Endometrium (tissue), 2 donors: ENCODE measurements around the gene NUCB2.

Experiments used
- FAIRE-seq: peaks from 2 replicates; lab custom pipeline; 2012; peaks lifted over from hg19 to GRCh38; lab: Jason Lieb, UNC
- donor health status: control.
- donor health status: control.

The NUCB2 gene

GRCh38 chr11:17333799-17334586, 57.5 kb downstream of the NUCB2 start:
- FAIRE-seq, result no peak

GRCh38 chr11:17343257-17343656, 66.7 kb downstream of the NUCB2 start:
- FAIRE-seq, result no peak

- no peak for FAIRE-seq
Observed at GRCh38 chr11:17343907-17344306, 67.4 kb downstream of the NUCB2 start.

GRCh38 chr11:17347676-17348075, 71.1 kb downstream of the NUCB2 start:
- FAIRE-seq, result no peak

GRCh38 chr11:17350455-17351171, 74.1 kb downstream of the NUCB2 start:
- FAIRE-seq, result no peak

DNA sequence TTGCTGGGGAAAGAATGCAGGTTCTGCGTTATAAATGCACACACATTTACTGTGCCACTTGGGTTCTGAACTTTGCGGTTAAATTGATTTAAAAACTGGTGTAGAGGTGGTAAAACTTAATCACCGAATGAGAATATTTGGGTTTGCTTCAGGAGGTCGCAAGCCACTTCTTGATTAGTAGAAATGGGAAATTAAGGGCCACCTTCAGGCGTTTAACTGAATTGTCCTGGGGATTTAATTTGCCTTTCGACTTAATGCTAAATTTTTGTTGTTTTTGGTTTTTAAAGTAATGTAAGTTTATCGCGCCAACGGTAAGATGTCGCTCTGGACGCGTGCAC, 74.6 kb downstream of the NUCB2 start:
- FAIRE-seq, result no peak

GRCh38 chr11:17351510-17352176, 75.1 kb downstream of the NUCB2 start, which contains the start of gene NCR3LG1:
TSS of gene NCR3LG1 (plus strand) at chr11:17351800. CDS start at chr11:17351970, 170 bp downstream.
- FAIRE-seq, result no peak

DNA sequence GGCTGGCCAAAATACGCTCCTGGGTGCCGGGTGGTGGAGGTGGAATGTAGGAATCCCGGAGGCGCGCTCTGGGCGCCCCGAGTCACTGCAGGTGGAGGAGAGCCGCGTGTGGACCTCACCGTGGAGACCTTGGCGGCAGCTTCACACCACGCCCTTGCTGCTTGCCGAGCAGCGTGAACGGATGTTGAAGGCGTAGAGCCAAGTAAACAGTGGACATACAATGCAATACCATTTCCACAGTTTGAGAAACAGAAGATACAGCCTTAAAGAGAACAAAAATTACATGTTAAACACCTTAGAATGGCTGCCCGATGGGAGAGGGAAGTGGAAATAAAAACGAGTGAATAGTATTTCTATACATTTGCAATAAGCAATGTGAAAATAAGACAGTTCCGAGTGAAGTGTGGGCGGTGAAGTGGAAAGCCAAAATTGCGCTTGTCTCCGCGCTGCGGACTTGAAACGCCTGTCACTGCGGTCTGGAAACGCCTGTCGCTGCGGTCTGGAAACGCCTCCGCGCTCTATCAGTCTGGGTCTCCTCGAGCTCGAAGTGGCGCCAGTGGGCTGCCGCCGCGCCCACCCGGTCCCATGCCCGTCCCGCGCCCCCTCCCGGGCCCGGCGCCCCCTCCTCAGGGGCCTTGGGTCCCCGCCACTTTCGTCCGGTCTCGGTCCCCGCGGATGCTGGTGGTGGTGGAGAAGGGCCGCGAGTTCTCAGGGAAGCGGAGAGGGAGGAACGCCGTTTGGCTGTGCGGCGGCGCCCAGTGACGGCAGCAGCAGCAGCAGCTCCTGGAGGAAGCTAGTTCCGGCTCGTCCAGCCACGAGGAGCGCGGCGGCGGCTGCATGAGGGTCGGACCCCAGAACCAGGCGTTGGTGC, 76.6 kb downstream of the NUCB2 start:
- FAIRE-seq, result no peak

DNA sequence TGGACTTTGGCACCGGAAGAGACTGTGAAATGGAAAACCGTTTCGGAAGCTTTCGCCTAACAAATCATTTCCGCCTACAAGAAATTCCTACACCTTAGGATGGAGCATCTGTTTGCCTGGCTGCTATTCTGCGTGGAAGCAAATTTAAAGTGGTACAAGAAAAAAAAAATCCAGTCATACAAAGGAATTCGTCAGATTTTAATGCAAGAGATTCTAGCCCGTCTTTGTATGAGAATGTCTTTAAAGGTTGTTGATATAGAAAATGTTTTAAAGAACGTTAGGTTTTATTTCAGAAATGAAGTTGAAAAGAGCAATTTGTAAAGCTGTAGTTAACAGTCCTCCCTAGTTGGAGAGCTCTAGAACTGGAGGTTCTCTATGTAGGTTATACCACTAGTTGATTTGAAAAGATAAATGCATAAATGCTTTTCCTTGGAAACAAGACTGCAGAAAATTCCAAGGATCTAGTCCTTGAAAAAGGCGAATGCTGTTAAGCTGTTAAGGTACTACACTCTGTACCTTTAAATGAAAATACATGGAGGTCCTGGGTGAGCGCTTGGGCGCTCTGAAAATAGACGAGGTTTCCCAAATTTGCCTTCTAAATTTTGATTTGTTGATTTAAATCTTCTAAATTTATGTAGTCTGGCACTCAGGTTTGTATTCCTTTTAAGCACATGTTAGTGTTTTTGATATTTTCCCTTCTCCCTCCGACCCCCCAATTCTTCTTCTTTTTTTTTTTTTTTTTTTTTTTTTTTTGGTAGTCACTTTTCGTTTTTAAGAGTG, 77.5 kb downstream of the NUCB2 start:
- no peak for FAIRE-seq

DNA sequence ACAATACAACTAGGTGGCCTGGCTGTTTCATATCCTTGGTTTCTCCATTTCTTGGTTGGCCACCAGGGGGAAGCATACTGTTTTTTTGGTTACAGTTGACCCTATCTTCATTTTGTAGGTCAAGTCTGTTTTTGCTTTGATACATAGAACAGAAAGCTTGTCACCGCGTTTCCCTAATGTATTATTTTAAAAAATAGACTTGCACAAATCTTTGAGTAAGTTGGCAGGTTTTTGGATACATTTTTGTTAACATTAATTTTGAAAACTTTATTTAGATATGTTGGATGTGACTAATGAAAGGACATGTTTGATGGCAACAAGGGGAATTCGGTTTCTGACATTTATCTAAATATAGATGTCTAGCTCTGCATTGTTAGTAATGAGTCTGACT, 78.1 kb downstream of the NUCB2 start:
- FAIRE-seq, result peak; percentile 78

- no peak for FAIRE-seq
Observed at GRCh38 chr11:17366495-17366894, 90.0 kb downstream of the NUCB2 start.

DNA sequence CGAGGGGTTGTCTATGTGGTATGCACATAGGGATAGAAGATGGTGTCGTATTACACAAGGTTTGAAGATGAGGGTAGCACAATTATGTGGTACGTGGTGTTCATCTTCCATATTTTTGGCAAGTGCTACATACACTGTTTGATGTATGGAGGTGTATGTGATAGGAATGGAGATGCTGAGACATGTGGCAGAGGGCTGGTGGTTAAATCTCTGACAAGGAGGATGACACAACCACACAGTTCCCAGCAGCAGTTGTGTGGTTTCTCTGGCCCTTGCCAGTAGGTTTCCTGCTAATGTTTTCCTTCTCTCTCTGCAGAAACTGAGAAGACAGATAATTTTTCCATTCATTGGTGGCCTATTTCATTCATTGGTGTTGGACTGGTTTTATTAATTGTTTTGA, 92.0 kb downstream of the NUCB2 start:
- no peak for FAIRE-seq

DNA sequence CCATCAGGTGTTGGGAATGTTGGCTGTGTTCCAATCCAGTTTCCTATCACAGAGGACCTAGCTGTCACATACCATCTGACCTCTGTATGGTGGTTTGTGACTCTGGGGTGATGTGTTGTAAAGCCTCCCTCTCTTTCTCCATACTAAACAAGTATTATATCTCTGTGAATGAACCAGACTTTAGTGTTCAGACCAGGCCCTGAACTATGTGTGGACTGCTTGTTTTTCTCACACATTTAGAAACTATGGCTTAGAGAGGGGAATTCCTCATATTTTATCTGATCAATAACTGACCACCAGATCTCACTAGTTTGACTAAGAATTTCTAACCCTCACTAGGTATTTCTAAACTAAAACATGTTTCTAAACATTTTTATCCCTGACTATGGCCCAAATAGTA, 92.6 kb downstream of the NUCB2 start:
- no peak for FAIRE-seq

DNA sequence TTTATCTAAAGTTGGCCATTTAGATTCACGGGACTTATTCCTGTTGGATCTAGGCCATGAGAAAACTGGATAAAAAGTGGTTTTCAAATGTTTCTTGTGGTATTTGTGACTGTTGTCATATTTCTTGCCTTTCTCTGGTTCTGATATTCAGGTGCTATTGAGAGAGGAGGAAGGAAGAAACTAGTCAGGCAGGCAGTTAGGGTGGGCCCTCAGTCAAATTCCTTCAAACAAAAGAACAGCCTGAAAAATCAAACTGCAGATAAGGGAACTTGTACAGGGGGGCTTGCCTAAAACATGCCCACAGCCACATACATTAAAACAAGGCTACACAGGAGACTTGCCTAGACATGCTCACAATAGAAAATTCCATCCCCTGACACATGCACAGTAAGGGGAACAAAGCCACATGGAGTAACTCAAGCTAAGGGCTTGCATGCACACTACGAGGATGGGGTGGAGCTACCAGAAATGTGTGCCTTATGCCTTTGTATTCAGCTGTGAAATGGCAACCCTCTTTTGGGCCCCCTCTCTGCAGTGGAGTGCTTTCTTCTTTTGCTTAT, 93.2 kb downstream of the NUCB2 start:
- FAIRE-seq, result no peak

- FAIRE-seq, result no peak
Observed at GRCh38 chr11:17371614-17372013, 95.1 kb downstream of the NUCB2 start.

DNA sequence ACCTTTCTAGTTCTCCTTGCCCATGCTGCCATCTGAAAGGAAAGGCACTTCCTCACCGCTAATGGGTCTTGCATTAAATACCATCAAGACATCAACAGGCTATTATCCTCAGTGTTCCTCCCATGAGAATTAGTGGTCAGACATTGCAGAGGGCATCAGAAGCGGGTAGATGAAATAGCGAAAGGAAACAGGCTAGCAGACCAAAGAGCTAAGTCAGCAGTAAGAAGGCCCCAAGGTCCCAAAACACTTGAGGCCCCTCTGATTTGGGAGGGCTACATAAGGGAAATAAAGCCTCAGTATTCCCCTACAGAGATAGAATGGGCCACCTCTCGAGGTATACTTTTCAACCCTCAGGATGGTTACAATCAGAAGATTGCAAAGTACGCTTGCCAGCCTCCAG, 99.0 kb downstream of the NUCB2 start:
- FAIRE-seq, result no peak

- FAIRE-seq, result no peak
Observed at GRCh38 chr11:17376493-17376892, 100.0 kb downstream of the NUCB2 start.

DNA sequence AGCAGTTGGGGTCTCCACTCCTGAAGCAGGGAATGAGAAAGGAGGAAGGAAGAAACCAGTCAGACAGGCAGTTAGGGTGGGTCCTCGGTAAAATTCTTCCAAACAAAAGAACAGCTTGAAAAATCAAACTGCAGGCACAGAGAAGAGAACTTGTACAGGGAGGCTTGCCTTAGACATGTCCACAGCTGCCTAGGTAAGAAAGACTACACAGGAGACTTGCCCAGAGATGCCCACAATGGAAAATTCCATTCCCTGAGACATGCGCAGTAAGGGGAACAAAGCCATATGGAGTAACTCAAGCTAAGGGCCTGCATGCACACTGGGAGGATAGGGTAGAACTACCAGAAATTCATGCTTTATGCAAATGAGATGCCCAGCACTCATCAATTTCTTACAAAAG, 102.1 kb downstream of the NUCB2 start:
- no peak for FAIRE-seq

- no peak for FAIRE-seq
Observed at GRCh38 chr11:17379383-17380180, 103.0 kb downstream of the NUCB2 start.

- FAIRE-seq, result no peak
Observed at GRCh38 chr11:17381156-17381555, 104.6 kb downstream of the NUCB2 start.
